Pulmonary artery endothelial cell (primary cell): Measurements from ENCODE around the gene CYB5A. TPM values are rescaled to one million over a fixed set of nuclear protein-coding genes. Genes with fewer than 3 reads are reported as not detected.

Source experiments
- DNase-seq: peaks from one replicate; pipeline ENCODE4 v3.0.0-alpha.2; 2011; ENCODE audit warnings: low read depth, low spot score
- total RNA-seq: library from RNA; depleted of rRNA; stranded (reverse); fragments of >200 nt; gene quantifications from 2 replicates; pipeline ENCODE4 v1.2.3, GENCODE V29; 2014

CYB5A gene
- total RNA-seq, 1 donor from 2014 or later = 63.8 TPM

DNA sequence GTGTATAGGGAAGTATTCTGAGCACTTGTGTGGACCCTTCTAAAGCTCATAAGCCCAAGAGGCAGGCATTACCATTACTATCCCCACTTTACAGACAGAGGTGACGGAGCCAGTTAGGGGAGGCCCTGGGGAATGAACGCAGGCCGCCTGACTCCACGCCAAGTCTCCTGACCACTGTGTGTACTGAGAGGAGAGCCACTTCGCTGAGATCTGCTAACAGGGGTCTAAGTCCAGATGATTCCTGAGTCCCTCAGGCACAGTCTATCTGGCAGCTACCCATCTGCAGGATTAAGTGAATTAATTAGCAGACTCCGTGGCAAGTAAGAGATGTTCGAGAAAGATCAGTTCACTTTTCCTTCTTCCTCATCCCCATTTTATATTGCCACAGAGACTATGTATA lies 13.7 kb downstream of the CYB5A start:
- DNase-seq = no peak

GRCh38 chr18:74277296-74277695 lies 14.5 kb downstream of the CYB5A start:
- no peak for DNase-seq

DNA sequence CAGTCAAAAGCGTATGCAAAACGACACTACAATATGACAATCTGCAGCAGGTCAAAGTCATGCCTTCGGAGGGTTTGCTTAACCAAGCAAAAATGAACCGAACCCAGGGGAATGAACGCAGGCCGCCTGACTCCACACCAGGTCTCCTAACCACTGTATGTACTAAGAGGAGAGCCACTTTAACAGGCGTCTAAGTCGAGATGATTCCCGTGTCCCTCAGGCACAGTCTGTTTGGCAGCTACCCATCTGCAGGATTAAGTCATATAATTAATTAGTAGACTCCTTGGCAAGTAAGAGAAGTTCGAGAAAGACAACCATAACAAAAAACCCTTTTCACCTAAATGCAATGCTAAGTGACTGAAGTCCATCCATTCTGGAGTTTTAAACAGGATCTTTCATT lies 15.2 kb downstream of the CYB5A start:
- DNase-seq = no peak

GRCh38 chr18:74275736-74276135 lies 16.0 kb downstream of the CYB5A start:
- DNase-seq = no peak

- DNase-seq = no peak
Measured at GRCh38 chr18:74274700-74275099, 17.1 kb downstream of the CYB5A start.

DNA sequence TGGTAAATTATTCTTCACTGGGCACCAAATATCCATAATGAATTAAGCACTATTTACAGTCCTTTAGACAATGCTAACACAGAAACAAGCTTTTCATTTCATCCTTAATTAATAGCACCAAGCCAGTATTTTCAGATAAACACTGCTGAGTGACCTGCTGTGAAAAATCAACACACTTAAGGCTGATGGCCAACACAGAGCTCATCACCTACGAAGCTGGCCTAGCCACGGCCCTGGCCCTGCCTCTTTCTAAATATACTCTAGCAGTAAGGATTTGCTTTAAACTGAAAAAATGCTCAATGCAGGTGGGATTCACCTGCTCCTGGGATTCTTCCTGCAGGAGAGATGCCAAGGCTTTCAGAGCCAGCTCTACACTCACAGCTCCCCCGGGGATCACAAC lies 18.4 kb downstream of the CYB5A start:
- DNase-seq = no peak

DNA sequence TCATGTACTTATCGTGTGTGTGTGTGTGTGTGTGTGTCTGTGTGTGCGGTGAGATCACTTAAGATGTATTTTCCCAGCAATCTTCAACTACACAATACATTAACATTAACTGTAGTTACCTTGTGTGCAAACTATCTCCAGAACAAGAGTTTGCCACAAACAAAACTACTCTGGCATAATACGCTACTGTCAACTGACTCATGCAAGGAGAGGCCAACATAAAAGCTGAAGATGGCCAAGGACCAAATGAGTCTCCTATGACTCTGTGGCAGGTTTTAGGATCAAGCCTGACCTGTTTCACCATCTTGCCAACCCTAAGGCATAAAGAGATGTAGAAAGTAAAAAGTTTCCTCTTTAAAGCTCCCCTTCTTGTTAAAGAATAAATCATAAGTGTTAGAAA lies 20.1 kb downstream of the CYB5A start:
- no peak for DNase-seq

GRCh38 chr18:74268933-74269620 lies 22.7 kb downstream of the CYB5A start:
- no peak for DNase-seq

DNA sequence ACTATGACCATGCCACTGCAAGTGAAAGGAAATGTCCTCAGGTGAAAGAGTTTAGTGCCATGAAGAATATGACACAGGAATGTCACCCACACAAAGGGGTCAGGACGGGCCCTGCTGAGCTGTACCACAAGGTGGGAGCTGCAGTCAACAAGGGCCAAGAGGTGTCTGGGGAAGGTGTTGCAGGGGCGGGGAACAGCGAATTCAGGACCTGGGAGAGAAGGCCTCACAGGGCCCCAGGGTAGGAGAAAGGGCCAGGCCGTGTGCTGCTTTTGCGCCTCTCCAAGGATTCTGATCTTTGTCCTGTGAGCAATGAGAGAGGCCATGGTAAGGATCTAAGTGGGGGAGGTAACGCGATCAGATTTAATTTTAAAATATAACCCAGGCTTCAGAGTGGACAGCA lies 23.6 kb downstream of the CYB5A start:
- no peak for DNase-seq

- DNase-seq = no peak
Measured at GRCh38 chr18:74266161-74266560, 25.6 kb downstream of the CYB5A start.

GRCh38 chr18:74265546-74266098 lies 26.1 kb downstream of the CYB5A start:
- DNase-seq = no peak

DNA sequence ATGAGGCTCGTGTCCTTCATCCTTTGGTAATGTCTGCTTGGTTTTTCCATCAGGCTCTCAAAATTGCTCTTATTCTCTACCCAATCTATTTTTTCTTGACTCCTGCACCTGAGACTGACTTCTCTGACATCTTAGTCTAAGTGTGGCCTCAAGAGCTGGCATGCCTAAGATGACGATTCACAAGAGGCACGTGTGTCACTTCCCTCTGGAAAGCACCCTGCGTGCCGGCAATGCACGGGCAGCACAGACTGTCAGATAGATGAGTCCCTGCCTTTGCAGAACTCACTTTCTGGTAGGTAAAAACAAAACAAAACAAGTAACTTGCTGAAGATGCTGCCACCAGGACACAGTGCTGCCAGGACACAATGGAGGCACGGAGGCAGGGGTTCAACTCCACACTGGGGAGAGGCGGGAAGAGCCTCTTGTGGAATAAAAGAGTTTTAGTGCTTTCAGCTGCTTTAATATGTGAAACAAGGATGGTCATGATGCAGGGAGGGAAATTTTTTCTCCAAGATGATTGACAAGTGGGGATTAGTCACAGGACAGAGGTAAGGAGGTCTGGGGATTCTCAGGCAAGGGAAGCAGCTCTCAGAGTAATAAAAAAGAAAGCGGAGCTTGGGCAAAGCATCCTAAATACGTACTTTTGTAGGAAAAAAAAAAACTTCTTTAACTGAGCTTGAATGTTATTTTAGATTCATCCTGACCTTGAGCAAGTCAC lies 27.3 kb downstream of the CYB5A start:
- no peak for DNase-seq

- DNase-seq = no peak
Measured at GRCh38 chr18:74261053-74261713, 30.6 kb downstream of the CYB5A start.

GRCh38 chr18:74259347-74259746 lies 32.4 kb downstream of the CYB5A start:
- no peak for DNase-seq

DNA sequence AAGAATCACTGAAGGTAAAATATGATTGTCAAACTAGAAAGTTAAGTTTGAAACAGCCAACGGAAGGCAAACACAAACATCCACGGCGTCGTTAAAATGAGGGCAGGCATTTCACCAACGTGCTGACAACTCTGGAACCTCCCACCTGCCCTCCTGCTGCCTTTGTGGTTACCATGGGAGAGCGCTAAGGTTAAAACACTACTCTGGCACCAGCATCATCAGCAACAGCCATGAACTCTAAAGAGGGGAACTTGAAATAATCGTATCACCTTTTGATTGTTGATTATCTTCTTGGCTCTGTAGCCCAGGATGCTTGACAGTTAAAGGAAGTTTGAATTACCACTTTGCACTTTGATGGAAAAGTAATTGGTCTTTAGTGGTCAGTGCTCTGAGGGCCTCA lies 34.7 kb downstream of the CYB5A start:
- no peak for DNase-seq

DNA sequence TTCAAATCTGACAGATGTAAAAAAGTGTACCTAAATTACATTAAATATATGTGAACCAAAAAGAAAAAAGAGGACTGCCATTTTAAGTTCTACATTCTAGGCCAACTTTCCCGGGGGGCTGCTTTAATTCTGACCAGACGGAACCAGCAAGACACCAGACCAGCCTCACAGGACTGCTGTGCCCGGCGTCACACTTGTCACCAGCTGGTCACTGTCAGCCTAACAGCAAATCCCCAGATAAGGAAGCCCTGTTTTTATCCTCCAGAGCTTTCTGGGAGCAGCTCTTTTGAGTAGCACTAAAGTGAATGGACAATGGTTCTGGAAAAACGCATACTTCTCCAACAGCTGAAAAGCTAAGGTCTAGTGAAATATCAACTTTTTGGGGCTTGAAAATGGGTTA lies 35.6 kb downstream of the CYB5A start:
- DNase-seq = no peak

DNA sequence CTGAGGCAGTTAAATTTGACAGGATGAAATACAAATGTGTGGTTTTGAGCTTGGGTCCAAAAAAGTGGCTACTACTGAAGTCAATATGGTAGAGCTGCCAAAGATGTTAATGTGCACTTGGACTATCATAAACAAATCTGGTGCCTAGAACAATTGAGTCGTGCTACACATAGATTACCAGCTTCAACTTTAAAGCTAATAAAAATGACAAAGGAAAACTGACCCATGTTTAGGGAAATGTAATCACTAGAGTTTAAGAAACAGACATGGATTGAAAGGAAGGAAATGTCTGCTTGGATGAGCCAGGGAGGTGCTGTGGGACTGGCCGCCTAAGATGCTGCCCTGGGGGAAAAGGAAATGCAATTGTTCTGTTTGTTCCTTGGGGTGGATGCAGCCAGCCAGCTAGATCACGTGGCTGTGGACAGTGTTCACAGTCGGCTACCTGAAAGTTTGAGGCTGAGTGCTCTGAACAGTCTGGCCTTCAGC lies 36.6 kb downstream of the CYB5A start:
- peak; percentile 61 for DNase-seq

- DNase-seq = no peak
Measured at GRCh38 chr18:74252039-74252395, 39.7 kb downstream of the CYB5A start.

- no peak for DNase-seq
Measured at GRCh38 chr18:74251297-74252038, 40.3 kb downstream of the CYB5A start.

DNA sequence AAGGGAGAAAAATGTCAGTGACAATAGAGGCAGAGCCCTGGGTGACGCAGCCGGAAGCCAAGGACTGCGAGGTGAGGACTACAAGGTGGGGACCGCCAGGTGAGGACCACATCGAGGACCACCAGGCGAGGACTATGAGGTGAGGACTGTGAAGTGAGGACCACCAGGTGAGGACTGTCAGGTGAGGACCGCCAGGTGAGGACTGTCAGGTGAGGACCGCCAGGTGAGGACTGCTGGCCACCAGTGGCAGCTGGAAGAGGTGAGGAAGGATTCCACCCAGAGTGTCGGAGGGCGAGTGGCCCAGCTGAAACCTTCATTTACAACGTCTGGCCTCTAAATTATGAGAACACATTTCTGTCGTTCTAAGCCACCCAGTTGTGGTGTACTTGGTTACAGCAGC lies 41.6 kb downstream of the CYB5A start:
- DNase-seq = no peak

- DNase-seq = no peak
Measured at GRCh38 chr18:74249181-74249968, 42.4 kb downstream of the CYB5A start.
